Gastrocnemius medialis (tissue), 4 donors: ENCODE data around the gene AKAP6. TPM values are rescaled to one million over a fixed set of nuclear protein-coding genes. Genes with fewer than 3 reads are reported as not detected.

Source experiments
- ATAC-seq, 2 donors: fragments of 150-250 bp; one replicate each; pipeline ENCODE4 v1.9.1; 2016
- DNase-seq, 2 donors: peaks; one replicate each; pipeline ENCODE4 v3.0.0-alpha.2; 2019
- H3K27ac ChIP-seq, 4 donors: fragments of 200-600 bp; sonication (generic); 1 replicate in 1 of 4; 2 replicates in 3 of 4; pipeline ENCODE4 v1.5.1; 2016 to 2018; ENCODE audit warnings: mild to moderate bottlenecking in 2 of 4, moderate library complexity in 1 of 4
- H3K27me3 ChIP-seq, 3 donors: fragments of 200-600 bp; sonication (generic) in 2 of 3; 1 replicate in 1 of 3; 2 replicates in 2 of 3; pipeline versions ENCODE4 v1.5.1 to v1.6.0; 2016 to 2019; ENCODE audit warnings: mild to moderate bottlenecking in 1 of 3, moderate library complexity in 1 of 3
- H3K36me3 ChIP-seq, 2 donors: fragments of 200-600 bp; sonication (generic) in 1 of 2; one replicate each; pipeline ENCODE4 v1.5.1; 2017 to 2018
- H3K4me1 ChIP-seq, 2 donors: fragments of 200-600 bp; sonication (generic) in 1 of 2; one replicate each; pipeline ENCODE4 v1.5.1; 2016 to 2017; ENCODE audit warnings: mild to moderate bottlenecking in 2 of 2
- H3K4me3 ChIP-seq, 4 donors: fragments of 200-600 bp; sonication (generic) in 3 of 4; 1 replicate in 1 of 4; 2 replicates in 3 of 4; pipeline ENCODE4 v1.5.1; 2016 to 2019; ENCODE audit warnings: mild to moderate bottlenecking in 2 of 4
- H3K9me3 ChIP-seq, 3 donors: fragments of 200-600 bp; sonication (generic) in 2 of 3; 1 replicate in 1 of 3; 2 replicates in 2 of 3; pipeline ENCODE4 v1.5.1; 2016 to 2019
- POLR2A ChIP-seq, 2 donors: fragments of 450-650 bp; IDR thresholded peaks; one replicate each; pipeline ENCODE4 v1.6.1; 2017; ENCODE audit warnings: antibody characterized with exemption in 2 of 2, mild to moderate bottlenecking in 2 of 2, moderate library complexity in 2 of 2
- in situ Hi-C, 4 donors: fragments of 200-750 bp; cut with MboI; loops; one replicate each; pipeline versions ENCODE4 v1.15.0 to v1.8.0; 2017; ENCODE audit warnings: low sequenced_read_pairs in 4 of 4
- intact Hi-C: fragments of 100-400 bp; cut with DNase I; formaldehyde crosslinking; loops from one replicate; pipeline ENCODE4 v1.15.1; 2023; ENCODE audit warnings: low total_unique reads
- total RNA-seq, 4 donors: library from RNA; depleted of rRNA; stranded (reverse); fragments of >200 nt; gene quantifications; one replicate each; pipeline versions ENCODE4 v1.1.0 to v1.2.3, GENCODE V29; 2016
- TF ChIP-seq, protein P1 (sequence below), 5 experiments: fragments of 450-650 bp in 3 of 5; fragments of 200-600 bp in 2 of 5; sonication (generic) in 2 of 5; IDR thresholded peaks in 4 of 5; conservative IDR thresholded peaks in 1 of 5; 1 replicate in 4 of 5; 2 replicates in 1 of 5; pipeline ENCODE4 v1.5.1; 2016 to 2019; ENCODE audit warnings: antibody characterized with exemption in 5 of 5, mild to moderate bottlenecking in 3 of 5, moderate library complexity in 3 of 5

Gene AKAP6
- total RNA-seq, 4 donors from 2014 or later: 23.2 to 59.2 (median 32.1) TPM

DNA sequence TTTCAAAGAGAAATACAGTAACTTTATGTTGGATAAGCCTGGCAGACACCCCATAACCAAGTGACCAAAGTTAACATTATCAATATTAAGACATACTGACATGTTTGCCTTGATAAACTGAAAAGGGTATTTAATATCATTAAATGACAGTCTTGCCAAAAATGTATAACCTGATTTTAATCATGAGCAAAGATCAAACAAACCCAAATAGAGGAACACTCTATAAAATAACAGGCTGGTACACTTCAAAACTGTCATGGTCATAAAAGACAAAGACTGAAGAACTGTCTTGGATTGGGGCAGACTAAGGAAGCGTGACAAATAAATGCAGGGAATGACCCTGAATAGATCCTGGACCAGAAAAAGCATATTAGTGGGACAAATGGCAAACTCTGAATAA lies 64.0 kb downstream of the AKAP6 start:
- no peak for ATAC-seq
- no peaks in the 10 kb centered on the region for H3K9me3 ChIP-seq
- TF ChIP-seq, protein P1, sequence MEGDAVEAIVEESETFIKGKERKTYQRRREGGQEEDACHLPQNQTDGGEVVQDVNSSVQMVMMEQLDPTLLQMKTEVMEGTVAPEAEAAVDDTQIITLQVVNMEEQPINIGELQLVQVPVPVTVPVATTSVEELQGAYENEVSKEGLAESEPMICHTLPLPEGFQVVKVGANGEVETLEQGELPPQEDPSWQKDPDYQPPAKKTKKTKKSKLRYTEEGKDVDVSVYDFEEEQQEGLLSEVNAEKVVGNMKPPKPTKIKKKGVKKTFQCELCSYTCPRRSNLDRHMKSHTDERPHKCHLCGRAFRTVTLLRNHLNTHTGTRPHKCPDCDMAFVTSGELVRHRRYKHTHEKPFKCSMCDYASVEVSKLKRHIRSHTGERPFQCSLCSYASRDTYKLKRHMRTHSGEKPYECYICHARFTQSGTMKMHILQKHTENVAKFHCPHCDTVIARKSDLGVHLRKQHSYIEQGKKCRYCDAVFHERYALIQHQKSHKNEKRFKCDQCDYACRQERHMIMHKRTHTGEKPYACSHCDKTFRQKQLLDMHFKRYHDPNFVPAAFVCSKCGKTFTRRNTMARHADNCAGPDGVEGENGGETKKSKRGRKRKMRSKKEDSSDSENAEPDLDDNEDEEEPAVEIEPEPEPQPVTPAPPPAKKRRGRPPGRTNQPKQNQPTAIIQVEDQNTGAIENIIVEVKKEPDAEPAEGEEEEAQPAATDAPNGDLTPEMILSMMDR (IDR thresholded peaks at IDR 0.05 in 4 of 5, conservative IDR thresholded peaks at IDR 0.05 in 1 of 5): no peak
- no peak for TF ChIP-seq POLR2A (IDR thresholded peaks at IDR 0.05)
- no peak overlapping the region for H3K4me3 ChIP-seq
- no peaks in the 10 kb centered on the region for H3K27me3 ChIP-seq
- H3K4me1 ChIP-seq: peaks cover 1 to 4% of the 10 kb centered on the region in 2 donors
- intact Hi-C loops (no loop called here), in situ Hi-C loops (no loop called here)
- H3K36me3 ChIP-seq: no peaks in the 10 kb centered on the region
- no peak overlapping the region for H3K27ac ChIP-seq
- DNase-seq: no peak

DNA sequence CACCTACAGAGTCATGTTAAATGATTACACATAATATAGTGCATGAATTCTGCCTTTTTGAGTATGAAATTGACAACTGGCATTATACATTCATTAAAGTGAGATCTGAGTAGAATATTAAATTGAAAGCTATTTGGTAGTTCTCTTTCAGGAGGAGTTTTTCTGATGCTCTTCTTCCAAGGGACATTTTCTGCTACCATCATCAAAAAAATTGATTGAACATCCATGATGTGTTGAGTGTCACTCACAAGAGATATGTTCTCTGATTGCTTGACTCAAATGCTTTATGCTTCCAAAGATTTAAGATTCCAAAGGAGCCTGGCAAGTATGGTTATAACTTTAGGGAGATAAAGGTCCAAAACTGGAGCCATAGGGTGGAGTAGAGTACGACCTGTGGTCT lies 64.9 kb downstream of the AKAP6 start:
- DNase-seq: no peak
- no peak overlapping the region for H3K4me3 ChIP-seq
- H3K36me3 ChIP-seq: no peaks in the 10 kb centered on the region
- TF ChIP-seq POLR2A (IDR thresholded peaks at IDR 0.05): no peak
- TF ChIP-seq, protein P1 (IDR thresholded peaks at IDR 0.05 in 4 of 5, conservative IDR thresholded peaks at IDR 0.05 in 1 of 5): no peak
- H3K4me1 ChIP-seq: peaks cover 4 to 5% of the 10 kb centered on the region in 2 donors
- intact Hi-C loops (no loop called here), in situ Hi-C loops (no loop called here)
- no peaks in the 10 kb centered on the region for H3K9me3 ChIP-seq
- no peaks in the 10 kb centered on the region for H3K27me3 ChIP-seq
- no peak for ATAC-seq
- H3K27ac ChIP-seq: no peak overlapping the region

DNA sequence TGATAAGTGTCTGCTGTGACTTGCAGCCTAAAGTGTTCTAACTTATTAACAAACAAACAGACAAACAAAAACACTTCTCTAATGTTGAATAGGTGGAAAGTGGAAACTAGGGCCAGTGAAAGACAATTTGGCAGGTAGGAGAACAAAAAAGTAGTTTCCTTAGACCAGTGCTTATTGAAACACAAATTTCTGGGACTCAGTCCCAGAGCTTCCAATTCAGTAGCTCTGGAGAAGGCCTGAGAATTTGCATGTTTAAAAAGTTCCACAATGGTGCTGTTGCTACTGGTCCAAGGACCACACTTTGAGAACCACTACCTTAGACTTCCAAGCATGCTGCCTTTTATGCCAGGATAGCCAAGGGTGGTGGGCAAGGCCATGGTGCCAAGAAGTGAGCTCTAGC lies 67.8 kb downstream of the AKAP6 start:
- DNase-seq (no peak), ATAC-seq (no peak)
- Histone ChIP-seq H3K9me3 (no peaks in the 10 kb centered on the region), H3K27me3 (no peaks in the 10 kb centered on the region), H3K27ac (no peak overlapping the region), H3K4me1 (peaks cover 4 to 5% of the 10 kb centered on the region in 2 donors), H3K36me3 (no peaks in the 10 kb centered on the region), H3K4me3 (no peak overlapping the region)
- in situ Hi-C loops (no loop called here), intact Hi-C loops (no loop called here)
- no peak for TF ChIP-seq POLR2A (IDR thresholded peaks at IDR 0.05)
- TF ChIP-seq, protein P1 (IDR thresholded peaks at IDR 0.05 in 4 of 5, conservative IDR thresholded peaks at IDR 0.05 in 1 of 5): no peak

DNA sequence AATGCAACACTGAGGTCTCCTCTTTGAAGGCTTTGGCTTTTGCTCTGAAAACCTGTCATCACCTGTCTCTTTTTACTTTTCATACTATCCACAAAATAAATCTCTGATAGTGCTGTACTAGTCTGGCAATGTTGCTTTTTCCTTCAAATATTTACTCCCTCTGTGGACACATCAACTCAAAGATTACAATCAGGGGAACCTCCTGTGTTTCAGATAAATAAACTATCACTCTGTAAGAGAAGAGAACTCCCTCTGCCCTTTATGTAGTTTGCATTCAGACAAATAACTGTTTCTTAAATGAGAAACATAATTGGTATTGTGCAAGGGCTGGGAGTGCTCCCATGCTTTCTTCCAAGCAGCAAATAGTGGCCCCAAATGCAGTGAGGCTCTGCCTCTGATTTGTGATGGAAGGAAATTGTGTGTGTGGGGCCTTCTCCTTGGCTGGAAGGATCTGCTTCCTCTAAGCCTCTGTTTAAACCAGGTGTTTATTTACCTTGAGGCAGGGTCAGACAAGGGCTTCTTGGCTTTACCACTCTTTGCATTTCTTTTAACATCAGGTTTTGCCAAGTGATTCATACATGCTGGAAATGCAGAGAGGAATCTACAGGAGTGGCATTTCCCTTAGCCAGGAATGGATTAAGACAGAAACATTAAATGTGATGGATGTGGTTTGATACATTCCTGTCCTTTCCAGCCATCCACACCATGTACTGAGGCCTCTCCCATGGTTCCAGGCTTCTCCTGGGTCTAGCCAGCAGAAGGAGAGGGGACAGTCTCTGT lies 69.0 kb downstream of the AKAP6 start:
- Histone ChIP-seq H3K9me3 (no peaks in the 10 kb centered on the region), H3K36me3 (no peaks in the 10 kb centered on the region), H3K4me1 (peaks cover 4 to 5% of the 10 kb centered on the region in 2 donors), H3K27ac (no peak overlapping the region), H3K27me3 (no peaks in the 10 kb centered on the region), H3K4me3 (no peak overlapping the region)
- TF ChIP-seq POLR2A (IDR thresholded peaks at IDR 0.05): no peak
- TF ChIP-seq, protein P1 (IDR thresholded peaks at IDR 0.05 in 4 of 5, conservative IDR thresholded peaks at IDR 0.05 in 1 of 5): no peak
- intact Hi-C loops: no loop called here
- ATAC-seq (no peak), DNase-seq (no peak)
- in situ Hi-C loops: no loop called here
